ENCODE results near the gene MARS2.

DNA sequence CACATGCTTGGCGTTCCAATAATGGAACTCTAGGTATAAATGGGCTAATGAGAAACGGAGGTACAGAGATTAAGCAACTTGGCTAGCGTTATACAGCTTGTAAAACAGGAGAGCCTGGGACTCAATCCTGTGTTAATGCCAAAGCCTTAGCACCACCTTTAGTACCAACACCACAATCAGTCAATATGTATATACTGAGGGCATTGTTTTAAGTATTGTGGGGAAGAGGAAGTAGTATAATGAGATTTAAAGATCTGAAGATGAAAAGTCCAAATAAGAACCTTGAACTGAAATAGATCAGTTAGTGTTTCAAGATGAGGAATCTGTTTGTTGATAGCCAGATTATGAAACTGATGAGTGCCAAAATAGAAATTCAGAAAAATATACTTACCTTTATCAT, 8.1 kb downstream of the MARS2 start:
- TF ChIP-seq, protein P1, sequence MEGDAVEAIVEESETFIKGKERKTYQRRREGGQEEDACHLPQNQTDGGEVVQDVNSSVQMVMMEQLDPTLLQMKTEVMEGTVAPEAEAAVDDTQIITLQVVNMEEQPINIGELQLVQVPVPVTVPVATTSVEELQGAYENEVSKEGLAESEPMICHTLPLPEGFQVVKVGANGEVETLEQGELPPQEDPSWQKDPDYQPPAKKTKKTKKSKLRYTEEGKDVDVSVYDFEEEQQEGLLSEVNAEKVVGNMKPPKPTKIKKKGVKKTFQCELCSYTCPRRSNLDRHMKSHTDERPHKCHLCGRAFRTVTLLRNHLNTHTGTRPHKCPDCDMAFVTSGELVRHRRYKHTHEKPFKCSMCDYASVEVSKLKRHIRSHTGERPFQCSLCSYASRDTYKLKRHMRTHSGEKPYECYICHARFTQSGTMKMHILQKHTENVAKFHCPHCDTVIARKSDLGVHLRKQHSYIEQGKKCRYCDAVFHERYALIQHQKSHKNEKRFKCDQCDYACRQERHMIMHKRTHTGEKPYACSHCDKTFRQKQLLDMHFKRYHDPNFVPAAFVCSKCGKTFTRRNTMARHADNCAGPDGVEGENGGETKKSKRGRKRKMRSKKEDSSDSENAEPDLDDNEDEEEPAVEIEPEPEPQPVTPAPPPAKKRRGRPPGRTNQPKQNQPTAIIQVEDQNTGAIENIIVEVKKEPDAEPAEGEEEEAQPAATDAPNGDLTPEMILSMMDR (IDR thresholded peaks at IDR 0.05; ENCODE audit: insufficient read depth, low read length, poor library complexity, severe bottlenecking) = no peak
- TF ChIP-seq EZH2phosphoT487 (conservative IDR thresholded peaks at IDR 0.05; ENCODE audit: low read length) = no peak
